Measurements from ENCODE around the gene NIPBL.
"Not testable (repeated sequence)": the region's sequence is repeated elsewhere in the genome, so short reads cannot be mapped to it uniquely, and the experiment has no call there.

The NIPBL gene

DNA sequence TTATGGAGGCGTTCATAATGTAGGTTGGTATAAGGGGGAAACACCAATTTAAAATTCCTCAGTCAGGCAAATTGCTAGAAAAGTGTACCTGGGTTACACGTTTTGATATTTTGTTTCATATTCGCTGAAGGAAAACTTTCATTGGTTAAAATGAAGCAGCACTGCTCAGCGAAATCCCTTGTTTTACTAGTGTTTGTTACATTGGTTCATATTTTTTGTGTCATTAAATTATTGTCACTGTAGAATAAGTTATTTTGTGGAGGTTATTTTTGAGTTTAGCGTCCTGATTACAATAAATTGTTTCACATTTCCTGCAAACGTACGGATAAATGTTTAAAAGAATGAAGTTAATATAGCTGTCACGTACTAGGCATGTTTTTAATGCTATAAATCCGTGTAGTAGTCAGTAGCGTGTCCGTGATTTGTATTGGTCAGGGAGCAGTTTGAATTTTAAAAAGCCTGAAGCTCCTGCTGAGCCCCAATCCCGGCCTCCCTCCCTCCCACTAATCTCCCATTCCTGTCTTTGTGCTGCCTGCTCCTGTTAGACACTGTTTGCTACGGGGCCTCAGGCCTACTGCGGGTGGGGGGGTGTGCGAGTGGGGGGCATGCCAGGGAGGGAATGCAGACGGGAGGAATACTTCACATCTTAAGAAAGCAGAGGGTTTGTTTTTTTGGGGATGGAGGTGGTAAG, 2.0 kb downstream of the NIPBL start:
- no peak for DNase-seq

DNA sequence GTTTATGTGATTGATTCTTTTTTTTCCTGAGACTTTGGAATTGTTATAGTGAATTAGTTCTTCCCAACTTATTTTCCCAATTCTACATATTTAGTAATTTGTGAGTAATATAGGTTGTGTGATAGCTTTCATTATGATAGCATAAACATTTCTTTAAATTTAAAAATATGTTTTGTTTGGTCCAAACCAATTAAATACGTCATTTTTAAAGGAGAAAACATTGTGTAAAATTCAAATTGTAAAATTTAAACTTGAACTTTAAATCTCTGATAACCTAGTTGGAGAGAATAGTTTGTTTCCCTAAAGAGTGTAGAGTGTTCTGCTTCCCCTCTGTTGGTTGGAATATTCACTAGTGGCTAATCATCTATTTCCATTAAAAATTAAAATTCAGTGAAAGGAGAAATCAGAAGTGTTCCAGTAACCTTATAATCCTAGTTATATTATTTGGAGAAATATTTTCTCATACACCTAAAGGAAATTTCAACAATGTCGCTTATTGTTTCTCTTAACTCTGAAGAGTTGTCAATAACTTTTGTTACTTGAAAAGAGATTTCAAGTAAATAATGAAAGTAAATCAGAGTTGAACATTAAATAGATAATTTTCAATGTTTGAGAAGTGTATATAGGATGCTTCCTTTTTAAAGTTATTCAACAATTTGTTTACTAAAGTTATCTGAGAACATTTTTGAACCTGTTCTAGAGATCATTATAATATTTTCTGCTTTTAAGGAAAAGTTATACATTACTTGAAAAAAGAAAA, 2.9 kb downstream of the NIPBL start:
- DNase-seq, result no peak

DNA sequence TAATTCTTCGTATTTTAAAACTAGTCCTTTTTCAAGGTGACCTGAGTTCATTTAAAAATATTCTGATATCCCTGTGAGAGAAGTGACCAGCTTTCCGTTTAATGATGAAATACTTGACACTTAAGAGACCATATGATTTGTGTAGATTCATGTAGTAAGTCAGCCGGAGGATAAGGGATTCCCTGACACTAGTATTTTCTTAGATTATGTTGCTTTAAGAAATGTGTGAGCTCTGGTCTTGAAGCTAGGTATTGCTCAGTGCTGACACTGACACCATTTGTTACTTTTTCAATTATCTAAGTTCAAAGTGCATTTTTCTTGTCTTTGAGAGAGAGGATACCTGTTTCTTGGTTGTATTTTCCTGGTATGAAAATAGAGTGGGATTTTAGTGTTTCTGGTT, 4.2 kb downstream of the NIPBL start:
- no peak for DNase-seq

DNA sequence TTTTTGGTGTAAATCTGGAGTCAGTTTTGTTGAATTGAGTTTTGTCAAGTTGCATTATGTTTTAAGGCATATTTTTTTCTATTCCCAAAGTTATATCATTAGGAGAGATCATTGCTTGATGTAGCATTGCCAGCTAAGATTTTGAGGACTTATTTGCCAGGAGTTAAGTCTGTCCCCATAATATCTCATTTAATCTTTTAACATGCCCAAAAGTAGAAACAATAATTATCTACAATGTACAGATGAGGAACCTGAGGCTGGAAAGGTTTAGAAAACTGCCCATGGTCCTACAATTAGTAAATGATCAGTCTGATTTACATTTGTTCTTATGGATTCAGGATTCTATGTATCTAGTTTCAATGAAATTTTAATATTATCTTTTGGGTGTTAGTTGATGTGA, 4.7 kb downstream of the NIPBL start:
- DNase-seq, result no peak

DNA sequence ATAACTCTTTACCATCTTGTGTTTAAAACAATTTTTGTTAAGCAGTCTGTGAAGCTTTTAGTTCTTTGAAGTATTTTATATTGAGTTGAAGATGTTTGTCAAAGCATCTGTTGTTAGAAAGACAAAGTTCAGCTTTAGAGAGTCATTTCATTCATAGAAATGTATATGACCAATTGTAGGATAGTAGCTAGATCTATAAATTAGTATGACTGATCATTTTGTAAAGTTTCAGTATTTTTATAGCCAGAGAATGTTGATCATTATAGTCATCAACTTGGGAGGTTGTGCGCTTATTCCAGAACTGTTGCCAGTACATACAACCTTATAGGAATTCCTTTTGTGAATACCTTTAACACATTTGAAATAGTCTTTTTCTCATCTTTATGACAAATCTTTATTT, 5.2 kb downstream of the NIPBL start:
- no peak for DNase-seq

DNA sequence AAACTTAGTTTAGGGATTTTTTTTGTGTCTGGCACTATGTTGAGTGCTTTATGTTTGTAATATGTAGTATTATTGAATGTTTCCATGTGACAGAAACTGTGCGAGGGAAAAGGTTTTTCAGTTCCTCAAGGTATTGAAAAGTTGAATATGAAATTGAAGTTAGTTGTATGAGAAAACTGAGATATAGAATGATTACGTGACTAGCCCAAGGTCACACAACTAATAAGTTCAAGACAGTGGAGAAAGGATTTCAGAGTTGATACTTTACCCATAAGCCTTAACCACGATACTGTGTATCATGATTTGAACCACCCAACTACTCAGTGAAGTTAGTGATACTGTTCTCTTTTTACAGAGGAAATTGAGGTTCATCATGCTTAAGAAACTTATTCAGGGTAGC, 5.7 kb downstream of the NIPBL start:
- DNase-seq, result no peak

DNA sequence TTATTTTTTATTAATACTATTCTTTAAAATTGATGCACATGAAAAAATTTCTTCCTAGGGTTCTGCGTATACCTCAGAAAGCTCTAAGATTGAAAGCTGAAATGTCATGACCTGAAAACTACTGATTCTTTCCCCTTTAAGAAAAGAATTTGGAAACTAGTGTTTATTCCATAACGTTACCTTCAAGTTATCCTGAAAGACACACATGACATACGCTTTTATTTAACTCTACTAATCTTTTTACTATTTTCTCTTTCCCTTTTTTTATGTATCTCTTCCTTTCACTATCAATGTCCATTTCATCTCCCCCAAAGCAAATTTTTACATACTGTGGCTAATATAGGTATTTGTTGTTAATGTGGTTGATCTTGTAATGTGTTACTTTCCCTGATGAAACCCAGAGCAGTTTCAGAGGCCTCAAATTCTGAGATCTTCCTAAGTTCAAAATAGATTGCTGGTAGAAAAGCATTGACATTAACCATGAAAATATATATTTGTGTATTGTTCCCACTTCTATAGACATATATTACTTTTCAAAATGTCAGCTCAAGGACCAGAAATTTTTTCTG, 7.4 kb downstream of the NIPBL start:
- DNase-seq, result no peak

DNA sequence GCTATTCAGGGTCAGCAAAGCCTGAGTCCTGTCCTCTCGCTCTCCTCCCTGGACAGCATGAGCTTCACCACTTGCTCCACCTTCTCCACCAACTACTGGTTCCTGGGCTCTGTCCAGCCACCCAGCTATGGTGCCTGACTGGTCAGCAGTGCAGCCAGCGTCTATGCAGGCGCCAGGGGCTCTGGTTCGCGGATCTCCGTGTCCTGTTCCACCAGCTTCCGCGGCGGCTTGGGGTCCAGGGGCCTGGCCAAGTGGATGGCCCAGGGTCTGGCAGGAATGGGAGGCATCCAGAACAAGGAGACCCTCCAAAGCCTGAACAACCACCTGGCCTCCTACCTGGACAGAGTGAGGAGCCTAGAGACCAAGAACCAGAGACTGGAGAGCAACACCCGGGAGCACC, 8.6 kb downstream of the NIPBL start:
- DNase-seq, result no peak

DNA sequence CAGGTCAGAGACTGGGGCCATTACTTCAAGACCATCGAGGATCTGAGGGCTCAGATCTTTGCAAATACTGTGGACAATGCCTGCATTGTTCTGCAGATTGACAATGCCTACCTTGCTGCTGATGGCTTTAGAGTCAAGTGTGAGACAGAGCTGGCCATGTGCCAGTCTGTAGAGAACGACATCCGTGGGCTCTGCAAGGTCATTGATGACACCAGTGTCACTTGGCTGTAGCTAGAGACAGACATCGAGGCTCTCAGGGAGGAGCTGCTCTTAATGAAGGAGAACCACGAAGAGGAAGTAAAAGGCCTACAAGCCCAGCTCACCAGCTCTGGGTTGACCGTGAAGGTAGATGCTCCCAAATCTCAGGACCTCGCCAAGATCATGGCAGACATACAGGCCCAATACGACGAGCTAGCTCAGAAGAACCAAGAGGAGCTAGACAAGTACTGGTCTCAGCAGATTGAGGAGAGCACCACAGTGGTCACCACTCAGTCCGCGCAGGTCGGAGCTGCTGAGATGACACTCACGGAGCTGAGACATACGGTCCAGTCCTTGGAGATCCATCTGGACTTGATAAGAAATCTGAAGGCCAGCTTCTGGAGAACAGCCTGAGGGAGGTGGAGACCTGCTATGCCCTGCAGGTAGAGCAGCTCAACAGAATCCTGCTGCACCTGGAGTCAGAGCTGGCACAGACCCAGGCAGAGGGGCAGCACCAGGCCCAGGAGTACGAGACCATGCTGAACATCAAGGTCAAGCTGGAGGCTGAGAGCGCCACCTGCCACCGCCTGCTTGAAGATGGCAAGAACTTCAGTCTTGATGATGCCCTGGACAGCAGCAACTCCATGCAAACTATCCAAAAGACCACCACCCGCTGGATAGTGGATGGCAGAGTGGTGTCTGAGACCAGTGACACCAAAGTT, 9.3 kb downstream of the NIPBL start:
- DNase-seq, result no peak

DNA sequence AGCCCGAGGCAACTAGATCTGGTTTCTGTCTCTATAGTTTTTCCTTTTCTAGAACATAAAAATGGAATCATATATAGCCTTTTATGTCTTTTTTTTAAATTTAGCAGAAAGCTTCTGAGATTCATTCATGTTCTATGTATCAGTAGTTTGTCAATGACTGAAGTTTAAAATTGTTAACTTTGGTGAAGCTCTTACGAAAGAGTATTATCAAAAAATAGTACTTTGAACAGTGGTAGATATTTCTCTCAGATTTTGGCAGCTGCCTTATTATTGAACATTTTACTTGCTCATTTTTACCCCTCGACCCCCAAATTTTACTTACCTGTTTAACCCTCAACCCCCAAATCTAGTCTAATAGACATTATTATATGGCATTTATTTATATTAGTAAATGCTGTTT, 10.2 kb downstream of the NIPBL start:
- DNase-seq, result no peak

DNA sequence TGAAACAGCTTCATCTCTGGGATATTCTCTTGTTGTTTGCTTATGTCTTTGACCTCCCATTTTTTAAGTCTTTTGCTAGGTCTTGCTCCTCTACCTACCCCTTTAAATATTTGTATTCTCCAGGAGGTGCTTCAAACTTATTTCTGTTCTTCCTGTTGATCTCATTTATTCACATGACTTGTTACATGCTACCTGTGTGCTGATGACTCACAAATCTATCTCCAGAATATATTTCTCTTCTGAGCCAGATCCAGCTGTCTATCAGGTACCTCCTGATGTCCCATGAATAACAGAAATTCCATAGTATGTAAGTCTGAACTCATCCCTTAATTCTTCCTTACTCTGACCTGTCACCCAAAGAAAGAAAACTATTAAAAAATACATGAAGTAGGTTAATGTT, 11.0 kb downstream of the NIPBL start:
- no peak for DNase-seq

DNA sequence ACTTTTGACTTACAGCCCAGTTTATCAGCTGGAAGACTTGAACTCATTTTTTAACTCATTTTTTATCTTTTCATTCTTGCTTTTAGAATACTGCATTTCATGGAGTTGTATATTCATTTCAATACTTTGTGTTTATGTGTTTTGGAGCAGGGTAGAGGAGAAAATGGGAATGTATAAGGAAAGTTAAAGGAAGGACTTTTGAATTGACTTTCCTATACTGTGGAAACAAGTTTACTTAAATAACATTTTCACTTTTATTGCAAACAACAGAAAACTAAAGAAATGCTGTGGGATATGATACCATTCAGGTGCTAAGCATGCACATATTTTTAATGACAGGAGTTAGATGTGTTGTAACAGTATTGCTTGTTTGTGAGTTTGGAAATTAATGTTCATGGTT, 11.7 kb downstream of the NIPBL start:
- no peak for DNase-seq

DNA sequence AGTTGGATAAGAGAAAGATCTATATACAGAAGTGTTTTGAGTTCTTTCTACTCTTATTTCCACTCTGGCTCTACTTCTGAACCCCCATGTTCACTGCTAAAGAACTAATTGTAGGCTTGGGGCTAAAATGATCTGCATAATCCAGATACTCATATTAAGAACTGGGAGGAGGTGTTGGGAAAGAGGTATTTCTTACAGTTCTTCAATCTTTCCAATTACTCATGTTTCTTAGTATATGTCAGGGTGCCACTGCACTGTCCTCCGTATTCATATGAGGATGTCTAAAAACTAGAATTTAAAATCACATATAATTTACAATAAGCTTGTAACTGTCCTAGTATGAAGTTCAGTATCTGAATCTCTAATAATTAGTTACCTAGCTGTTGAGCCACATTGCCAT, 12.7 kb downstream of the NIPBL start:
- DNase-seq, result no peak

DNA sequence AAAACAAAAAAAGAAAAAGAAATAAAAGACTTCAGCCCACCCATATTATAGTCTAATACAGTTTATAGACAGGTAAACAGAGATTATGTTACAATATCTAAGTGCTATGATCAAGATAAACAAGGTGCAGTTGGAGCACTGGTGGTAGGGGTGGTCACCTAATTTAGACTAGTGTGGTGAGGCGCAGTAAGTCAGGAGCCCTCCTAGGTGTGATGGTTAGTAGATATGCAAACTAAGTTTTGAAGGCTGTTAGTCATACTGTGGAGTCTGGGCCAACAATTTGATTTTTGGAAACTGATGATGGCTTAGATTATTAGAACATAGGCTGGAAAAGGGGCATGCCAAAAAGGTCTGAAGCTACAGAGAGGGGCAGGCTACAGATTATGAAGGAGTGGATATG, 14.7 kb downstream of the NIPBL start:
- DNase-seq, result no peak

DNA sequence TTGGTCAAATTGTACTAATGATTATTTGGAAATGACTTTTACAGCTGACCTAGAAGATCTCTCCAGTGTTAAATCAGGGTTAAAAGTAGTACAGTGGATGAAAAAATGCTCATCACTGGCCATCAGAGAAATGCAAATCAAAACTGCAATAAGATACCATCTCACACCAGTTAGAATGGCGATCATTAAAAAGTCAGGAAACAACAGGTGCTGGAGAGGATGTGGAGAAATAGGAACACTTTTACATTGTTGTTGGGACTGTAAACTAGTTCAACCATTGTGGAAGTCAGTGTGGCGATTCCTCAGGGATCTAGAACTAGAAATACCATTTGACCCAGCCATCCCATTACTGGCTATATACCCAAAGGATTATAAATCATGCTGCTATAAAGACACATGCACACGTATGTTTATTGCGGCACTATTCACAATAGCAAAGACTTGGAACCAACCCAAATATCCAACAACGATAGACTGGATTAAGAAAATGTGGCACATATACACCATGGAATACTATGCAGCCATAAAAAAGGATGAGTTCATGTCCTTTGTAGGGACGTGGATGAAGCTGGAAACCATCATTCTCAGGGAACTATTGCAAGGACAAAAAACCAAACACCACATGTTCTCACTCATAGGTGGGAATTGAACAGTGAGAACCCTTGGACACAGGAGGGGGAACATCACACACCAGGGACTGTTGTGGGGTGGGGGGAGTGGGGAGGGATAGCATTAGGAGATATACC, 15.7 kb downstream of the NIPBL start:
- not testable (repeated sequence) for DNase-seq

DNA sequence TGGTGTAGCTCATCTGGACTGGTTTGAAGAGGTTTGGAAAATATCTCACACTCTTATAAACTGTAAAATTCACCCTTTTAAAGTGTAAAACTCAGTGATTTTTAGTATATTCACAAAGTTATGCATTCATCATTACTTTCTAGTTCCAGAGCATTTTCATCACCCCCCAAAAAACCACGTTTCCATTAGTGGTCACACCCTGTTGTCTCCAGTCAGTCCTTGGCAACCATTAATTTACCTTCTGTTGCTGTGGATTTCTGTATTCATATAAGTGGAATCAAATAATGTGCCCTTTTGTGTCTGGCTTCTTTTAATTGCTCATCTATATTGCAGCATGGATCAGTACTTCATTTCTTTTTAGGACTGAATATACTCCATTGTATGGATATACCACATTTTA, 18.4 kb downstream of the NIPBL start:
- DNase-seq, result no peak

DNA sequence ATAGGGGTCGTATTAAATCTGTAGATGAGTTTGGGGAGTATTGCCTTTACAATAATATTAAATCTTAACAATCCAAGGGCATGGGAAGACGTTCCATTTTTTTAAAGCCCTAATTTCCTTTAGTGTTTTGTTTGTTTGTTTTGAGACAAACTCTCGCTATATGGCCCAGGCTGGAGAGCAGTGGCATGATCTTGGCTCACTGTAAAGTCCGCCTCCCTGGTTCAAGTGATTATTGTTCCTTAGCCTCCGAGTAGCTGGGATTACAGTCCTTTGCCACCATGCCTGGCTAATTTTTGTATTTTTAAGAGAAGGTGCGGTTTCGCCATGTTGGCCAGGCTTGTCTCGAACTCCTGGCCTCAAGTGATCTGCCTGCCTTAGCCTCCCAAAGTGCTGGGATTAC, 19.9 kb downstream of the NIPBL start:
- DNase-seq, result no peak

DNA sequence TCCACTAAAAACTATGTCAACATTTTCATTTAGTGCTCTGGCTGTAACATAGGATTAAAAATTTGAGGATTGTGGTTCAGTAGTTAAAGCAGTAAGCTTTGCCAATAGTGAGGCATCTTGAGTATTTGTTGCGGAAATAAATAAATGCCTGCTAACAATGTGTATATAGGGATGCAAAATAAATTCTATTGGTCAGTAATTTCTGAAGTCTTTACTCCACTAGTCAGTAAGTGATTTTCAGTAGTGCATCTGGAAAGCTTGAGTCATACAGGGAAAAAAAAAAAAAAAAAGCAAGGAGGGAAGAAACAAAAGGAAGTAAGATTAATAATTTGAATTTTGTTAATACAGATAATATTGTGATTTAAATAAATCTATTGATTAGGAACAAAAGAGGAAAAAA, 21.0 kb downstream of the NIPBL start:
- DNase-seq, result no peak

DNA sequence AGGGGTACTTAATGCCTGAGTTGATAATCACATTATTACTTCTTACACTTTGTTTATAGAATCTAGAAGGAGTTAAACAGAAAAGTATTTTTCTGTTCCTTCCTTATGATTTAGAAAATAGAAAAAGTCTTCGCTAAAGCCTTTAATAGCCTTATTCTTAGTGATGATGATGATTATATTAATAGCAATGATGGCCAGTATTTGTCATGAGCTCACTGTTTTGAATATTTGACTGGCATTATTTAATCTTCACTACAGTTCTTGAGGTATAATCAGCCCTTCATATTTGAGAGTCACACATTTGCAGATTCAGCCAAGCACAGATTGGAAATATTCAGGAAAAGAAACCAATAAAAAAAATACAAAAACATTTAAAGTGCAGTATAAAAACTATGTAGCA, 23.3 kb downstream of the NIPBL start:
- DNase-seq, result no peak

DNA sequence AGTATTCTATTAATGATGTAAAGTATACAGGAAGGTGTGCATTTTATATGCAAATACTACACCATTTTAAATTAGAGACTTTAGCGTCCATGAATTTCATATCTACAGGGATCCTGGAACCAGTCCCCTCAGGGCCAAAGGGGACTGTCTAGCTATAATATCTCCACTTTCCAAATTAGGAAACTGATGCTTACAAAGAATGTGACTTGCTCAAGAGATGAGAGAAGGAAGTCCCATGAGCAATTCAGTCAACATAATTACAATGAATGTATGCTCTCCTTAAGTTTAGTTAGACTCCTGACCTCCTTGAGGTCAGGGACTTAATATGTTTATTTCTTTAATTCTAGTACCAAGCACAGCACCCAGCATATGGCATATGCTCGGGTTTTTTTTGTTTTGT, 23.7 kb downstream of the NIPBL start:
- no peak for DNase-seq

DNA sequence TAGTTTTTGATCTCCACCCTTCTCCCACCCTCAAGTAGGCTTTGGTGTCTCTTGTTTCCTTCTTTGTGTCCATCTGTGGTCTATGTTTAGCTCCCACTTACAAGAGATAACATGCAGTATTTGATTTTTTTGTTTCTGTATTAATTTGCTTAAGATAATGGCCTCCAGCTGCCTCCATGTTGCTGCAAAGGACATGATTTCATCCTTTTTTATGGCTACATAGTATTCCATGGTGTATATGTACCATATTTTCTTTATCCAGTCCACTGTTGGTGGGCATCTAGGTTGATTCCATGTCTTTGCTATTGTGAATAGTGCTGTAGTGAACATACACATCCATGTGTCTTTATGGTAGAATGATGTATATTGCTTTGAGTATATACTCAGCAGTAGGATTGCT, 24.5 kb downstream of the NIPBL start:
- DNase-seq, result not testable (repeated sequence)

DNA sequence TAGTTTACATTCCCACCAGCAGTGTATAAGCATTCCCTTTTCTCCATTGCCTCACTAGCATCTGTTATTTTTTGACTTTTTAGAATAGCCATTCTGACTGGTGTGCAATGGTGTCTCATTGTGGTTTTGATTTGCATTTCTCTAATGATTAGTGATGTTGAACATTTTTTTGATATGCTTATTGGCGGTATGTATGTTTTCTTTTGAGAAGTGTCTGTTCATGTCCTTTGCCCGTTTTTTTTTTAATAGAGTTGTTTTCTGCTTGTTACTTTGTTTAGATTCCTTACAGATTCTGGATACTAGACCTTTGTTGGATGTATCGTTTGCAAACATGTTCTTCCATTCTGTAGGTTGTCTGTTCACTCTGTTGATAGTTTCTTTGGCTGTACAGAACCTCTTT, 25.3 kb downstream of the NIPBL start:
- no peak for DNase-seq

DNA sequence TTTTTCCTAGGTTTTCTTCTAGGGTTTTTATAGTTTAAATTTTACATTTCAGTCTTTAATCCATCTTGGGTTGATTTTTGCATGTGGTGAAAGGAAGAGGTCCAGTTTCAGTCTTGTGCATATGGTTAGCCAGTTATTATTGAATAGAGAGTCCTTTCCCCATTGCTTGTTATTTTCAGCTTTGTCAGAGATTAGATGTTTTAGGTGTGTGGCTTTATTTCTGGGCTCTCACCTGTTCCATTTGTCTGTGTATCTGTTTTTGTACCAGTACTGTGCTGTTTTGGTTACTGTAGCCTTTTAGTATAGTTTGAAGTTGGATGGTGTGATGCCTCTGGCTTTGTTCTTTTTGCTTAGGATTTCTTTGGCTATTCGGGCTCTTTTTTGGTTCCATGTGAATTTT, 25.8 kb downstream of the NIPBL start:
- DNase-seq, result no peak

All from GDM1 (cell line).